Activated T-cell treated with anti-CD3 and anti-CD28 coated beads, Interleukin-2, amount 50 U/mL, for 1 hour (primary cell): ENCODE measurements around the gene ZIC4.

Experiments used
- DNase-seq: peaks from one replicate; pipeline ENCODE4 v3.0.0-alpha.2; 2020

The ZIC4 gene

GRCh38 chr3:147388700-147389580 lies 17.4 kb downstream of the ZIC4 start:
- DNase-seq: no peak

GRCh38 chr3:147387885-147388699 lies 18.3 kb downstream of the ZIC4 start:
- no peak for DNase-seq

GRCh38 chr3:147387291-147387884 lies 19.0 kb downstream of the ZIC4 start:
- DNase-seq: no peak

GRCh38 chr3:147385059-147386012 lies 21.0 kb downstream of the ZIC4 start:
- no peak for DNase-seq

GRCh38 chr3:147384210-147385058 lies 21.9 kb downstream of the ZIC4 start:
- DNase-seq: no peak

GRCh38 chr3:147383617-147384016 lies 22.7 kb downstream of the ZIC4 start:
- DNase-seq: no peak

GRCh38 chr3:147381596-147381995 lies 24.7 kb downstream of the ZIC4 start:
- DNase-seq: no peak

GRCh38 chr3:147380977-147381376 lies 25.4 kb downstream of the ZIC4 start:
- DNase-seq: no peak

- DNase-seq: no peak
These were observed 25.9 kb downstream of the ZIC4 start for GRCh38 chr3:147380387-147380951.

GRCh38 chr3:147379651-147380050 lies 26.7 kb downstream of the ZIC4 start:
- DNase-seq: no peak

GRCh38 chr3:147377412-147378367 lies 28.7 kb downstream of the ZIC4 start:
- DNase-seq: no peak

GRCh38 chr3:147373301-147373700 lies 33.0 kb downstream of the ZIC4 start:
- no peak for DNase-seq

- DNase-seq: no peak
These were observed 33.8 kb downstream of the ZIC4 start for GRCh38 chr3:147372525-147373027.

GRCh38 chr3:147371771-147372340 lies 34.5 kb downstream of the ZIC4 start:
- DNase-seq: no peak

GRCh38 chr3:147371140-147371539 lies 35.2 kb downstream of the ZIC4 start:
- no peak for DNase-seq

- no peak for DNase-seq
These were observed 36.0 kb downstream of the ZIC4 start for GRCh38 chr3:147370349-147370748.

GRCh38 chr3:147369661-147370123 lies 36.7 kb downstream of the ZIC4 start:
- no peak for DNase-seq

- DNase-seq: no peak
These were observed 37.1 kb downstream of the ZIC4 start for GRCh38 chr3:147369231-147369630.
